ENCODE measurements around the gene MCTP1.

Gene MCTP1

DNA sequence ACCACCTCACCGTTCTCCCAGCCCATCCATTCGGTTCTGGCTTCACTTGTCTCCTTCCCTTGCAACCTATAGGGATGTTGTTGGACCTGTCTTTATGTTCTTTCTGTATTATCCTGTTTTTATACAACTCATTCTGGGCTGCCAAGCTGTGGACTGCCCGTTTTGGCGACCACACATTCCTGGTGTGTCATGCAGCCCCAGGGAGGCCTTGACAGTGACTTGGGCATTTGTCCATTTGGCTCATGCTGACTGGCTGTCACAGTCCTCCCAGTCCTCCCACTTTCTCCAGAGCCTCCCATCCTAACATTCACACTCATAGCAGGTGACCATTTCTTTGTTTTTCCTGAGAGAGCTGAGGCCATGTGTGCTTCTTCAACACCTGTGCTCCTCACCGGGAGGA is 530.1 kb downstream of the MCTP1 start:
- DNase-seq (ENCODE audit: low spot score) = no peak

- no peak for DNase-seq (ENCODE audit: low spot score)
Observed at GRCh38 chr5:94751460-94751859, 533.4 kb downstream of the MCTP1 start.

- DNase-seq (ENCODE audit: low spot score) = no peak
Observed at GRCh38 chr5:94750681-94751080, 534.2 kb downstream of the MCTP1 start.

DNA sequence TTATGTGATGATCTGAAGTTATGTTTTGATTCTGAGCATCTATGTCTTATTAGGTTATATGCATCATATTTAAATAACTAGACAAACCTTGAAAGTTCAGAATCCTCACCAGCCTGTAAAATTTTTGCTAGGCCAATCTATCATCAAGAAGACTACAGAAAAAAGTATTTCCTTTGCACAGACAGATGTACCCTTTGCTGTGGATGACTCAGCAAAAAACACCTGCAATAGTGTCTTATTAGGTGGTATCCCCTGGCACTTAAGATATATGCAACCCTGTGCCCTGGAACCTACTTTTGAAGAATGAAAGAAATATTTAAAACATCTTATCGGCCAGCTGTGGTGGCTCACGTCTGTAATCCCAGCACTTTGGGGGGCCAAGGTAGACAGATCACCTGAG is 535.9 kb downstream of the MCTP1 start:
- DNase-seq (ENCODE audit: low spot score) = no peak

DNA sequence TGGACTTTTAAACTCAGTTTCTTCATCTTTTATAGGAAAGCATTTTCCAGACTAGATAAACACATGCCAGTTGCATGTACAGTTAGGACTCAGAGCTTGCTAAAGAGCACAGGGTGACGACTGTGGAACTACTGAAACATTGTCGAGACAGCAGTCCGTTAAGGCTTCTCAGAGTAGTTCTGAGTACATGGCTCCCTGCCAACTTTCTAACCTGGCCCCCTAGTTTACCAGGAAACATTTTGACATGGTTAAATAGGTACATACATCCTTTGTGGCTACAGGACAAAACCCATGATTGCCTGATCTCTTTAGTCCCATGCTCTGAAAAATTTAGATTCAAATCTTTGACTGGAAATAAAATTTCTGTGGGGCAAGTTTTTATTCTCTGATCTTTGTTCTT is 536.7 kb downstream of the MCTP1 start:
- DNase-seq (ENCODE audit: low spot score) = no peak

DNA sequence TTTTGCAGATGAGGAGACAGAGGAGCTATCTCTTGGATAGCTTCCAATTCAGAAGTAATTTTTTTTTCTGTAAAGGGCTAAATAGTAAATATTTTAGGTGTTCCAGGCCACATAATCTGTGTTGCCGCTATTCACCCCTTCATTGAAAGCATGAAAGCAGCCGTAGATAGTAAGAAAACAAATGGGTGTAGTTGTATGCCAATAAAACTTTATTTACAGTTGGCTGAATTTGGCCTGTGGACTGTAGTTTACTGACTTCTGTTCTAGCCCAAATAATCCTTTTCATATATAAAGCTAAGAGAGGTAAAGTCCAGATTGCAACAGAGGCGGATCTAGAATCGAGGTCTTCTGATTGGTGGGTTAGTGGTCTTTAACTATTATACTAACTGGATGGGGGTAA is 537.5 kb downstream of the MCTP1 start:
- no peak for DNase-seq (ENCODE audit: low spot score)

DNA sequence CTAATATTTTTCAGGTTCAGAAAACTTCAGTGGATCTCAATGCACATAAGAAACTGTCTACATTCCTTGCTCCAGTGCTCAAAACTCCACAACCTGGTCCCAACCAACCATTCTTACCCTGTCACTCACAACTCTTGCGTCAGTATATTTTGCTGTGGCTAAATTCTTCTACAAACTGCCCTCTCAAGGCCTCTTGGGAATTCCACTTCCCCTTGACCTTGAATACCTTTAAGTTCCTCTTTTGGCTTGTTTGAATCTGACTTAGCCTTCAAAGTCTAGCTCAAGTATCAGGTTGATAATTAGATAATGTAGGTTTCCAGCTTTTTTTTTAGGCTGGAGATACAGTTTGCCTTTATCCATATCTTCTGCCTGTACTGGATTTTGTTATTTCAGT is 538.2 kb downstream of the MCTP1 start:
- no peak for DNase-seq (ENCODE audit: low spot score)

GRCh38 chr5:94745786-94746730 is 538.8 kb downstream of the MCTP1 start:
- DNase-seq (ENCODE audit: low spot score) = no peak

DNA sequence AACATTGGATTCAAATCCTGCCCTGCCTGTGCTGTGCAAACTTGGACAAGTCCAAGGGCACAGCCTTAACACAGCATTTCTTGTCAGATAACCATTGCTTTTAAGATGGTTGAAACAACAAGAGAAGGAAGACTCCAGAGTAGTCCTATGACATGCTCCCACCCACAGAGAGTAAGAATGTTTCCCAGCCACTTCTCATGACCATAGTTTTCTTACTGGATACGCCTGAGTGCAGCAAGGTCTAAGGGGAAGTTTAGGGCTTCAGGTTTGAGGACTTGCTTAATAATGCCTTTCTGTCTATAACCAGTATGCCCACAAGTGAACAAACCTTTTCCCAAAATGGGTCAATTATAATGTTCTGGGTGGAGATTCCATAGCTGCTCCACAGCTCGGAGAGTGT is 540.0 kb downstream of the MCTP1 start:
- DNase-seq (ENCODE audit: low spot score) = no peak

- no peak for DNase-seq (ENCODE audit: low spot score)
Observed at GRCh38 chr5:94742852-94743251, 542.0 kb downstream of the MCTP1 start.

DNA sequence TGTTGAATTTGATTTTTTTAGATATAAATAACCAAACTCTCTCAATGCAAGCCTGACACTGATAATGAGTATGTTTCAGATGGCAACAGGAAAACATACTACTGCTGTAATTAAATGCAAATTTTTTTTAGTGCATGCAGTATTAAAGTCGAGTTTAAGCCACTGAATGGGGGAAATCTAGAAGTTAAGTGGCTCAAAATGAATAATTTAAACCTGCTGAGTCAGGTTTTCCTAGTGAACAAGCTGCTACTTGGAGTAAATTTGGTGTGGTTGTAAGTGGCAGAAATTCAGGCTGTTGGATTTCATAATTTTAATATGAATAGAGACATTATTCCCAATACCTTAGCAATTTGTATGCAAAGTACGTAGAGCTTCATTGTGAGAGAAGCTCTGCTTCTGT is 544.6 kb downstream of the MCTP1 start:
- no peak for DNase-seq (ENCODE audit: low spot score)

- no peak for DNase-seq (ENCODE audit: low spot score)
Observed at GRCh38 chr5:94736498-94736897, 548.4 kb downstream of the MCTP1 start.

DNA sequence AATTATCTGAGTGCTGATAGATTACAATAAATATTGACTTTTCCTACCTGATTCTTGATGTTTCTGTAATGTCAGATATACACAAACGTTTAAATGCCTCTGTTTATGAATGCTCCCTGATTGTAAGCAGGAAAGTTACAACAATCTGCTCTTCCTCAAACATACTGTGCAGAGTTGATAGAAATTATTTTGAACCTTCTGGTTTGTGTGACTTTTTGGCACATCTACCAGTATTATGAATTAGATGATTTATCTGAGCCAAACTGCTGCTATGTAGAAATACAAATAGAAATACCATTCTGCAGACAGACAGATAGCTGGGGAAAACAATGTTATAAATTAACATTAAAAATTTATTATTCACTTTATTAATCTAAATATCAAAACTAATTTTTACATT is 553.4 kb downstream of the MCTP1 start:
- no peak for DNase-seq (ENCODE audit: low spot score)

DNA sequence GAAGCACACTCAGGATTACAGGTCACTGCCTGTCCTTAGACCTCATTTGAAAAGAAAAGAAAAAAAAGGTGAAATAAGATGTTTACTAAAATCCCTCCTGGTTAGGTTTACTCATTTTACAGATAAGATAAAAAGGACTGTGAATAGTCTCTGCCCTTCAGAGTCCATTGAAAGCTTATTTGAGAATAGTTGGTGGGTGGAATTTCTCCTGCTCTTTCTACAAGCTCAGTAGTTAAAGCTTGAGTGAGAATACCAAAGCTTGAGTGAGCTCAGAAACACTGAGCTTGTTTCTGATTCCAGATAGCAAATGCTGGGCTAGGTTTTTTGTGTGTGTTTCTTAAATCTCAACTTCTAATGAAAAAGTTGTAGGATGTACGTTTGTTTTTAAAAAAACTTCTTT is 559.8 kb downstream of the MCTP1 start:
- DNase-seq (ENCODE audit: low spot score) = no peak

GRCh38 chr5:94715768-94716167 is 569.1 kb downstream of the MCTP1 start:
- no peak for DNase-seq (ENCODE audit: low spot score)

DNA sequence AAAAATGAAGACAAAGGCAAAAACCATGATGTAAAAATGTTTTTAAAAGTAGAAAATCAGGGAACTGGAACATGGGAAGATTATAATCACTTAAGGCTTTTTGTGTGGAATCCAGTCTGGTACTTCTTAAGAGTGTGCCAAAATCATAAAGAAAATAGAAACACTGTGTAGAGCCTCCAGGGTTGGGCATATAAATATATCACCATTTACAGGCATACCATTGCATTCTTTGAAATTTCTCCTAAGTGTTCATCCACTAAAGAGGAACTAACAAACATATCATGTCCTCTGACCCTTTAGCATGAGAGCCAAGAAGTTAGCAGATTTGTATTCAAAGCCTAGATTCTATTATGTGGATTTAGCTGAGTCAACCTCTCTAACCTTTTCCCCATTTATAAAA is 573.1 kb downstream of the MCTP1 start:
- no peak for DNase-seq (ENCODE audit: low spot score)

DNA sequence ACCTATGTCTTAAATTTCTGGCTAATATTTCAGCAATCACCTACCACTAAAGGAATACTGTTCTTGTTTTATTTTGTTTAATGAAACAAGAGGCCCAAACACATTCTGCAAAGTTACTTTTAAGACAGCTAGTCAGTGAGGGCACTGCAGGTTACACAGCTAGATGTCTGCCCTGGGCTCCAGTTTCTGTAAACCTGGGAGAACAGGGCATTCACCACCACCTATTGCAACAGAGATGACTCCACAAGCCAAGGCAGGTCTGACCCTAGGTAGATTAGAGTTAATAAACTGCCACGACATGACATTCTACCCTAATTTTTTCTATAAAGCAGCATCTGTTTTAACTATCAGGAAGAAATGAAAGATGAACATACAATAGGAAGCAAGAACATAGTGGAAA is 575.6 kb downstream of the MCTP1 start:
- no peak for DNase-seq (ENCODE audit: low spot score)

GRCh38 chr5:94707359-94707758 is 577.5 kb downstream of the MCTP1 start:
- no peak for DNase-seq (ENCODE audit: low spot score)

DNA sequence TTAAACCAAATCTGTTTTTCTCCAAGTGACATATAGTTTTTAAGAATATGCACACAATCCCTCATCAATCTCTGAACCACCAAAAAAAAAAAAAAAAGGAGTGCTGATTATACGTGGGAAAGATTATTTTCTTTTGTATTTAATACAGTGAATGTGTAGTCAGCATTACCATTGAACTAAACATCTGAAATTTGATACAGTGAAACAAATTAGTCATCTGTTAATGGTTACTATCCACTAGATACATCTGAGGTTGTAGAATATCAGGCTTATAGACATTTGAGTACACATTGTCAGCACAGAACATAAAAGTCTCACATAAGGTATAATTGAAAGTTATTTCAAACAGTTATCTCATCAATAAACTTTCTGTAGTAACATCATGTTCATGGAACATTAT is 579.5 kb downstream of the MCTP1 start:
- no peak for DNase-seq (ENCODE audit: low spot score)

GRCh38 chr5:94702729-94703128 is 582.2 kb downstream of the MCTP1 start:
- DNase-seq (ENCODE audit: low spot score) = no peak

GRCh38 chr5:94700592-94700991 is 584.3 kb downstream of the MCTP1 start:
- DNase-seq (ENCODE audit: low spot score) = no peak

GRCh38 chr5:94699562-94699961 is 585.3 kb downstream of the MCTP1 start:
- no peak for DNase-seq (ENCODE audit: low spot score)

DNA sequence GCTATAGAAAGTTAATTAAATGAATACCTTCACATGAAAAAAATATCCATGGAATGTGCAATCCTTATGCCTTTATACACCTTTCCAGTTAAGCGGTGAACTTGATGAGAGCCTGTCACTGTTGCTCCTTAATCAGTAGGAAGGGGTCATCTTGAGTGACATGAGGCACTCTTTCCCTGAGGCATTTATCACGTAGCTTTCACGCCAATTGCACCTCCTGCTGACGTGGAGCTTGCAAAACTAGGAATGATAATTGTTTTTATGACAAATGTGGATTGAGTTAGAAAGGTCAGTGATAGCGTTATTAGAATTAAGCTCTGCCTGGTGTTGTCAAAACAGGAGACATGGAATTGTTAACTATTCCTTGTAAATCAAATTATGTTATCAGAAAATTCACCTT is 586.7 kb downstream of the MCTP1 start:
- DNase-seq (ENCODE audit: low spot score) = no peak

- DNase-seq (ENCODE audit: low spot score) = no peak
Observed at GRCh38 chr5:94694671-94695070, 590.2 kb downstream of the MCTP1 start.

Measured in AG08395 (cell line).